Measurements from ENCODE around the gene CBX3.

DNA sequence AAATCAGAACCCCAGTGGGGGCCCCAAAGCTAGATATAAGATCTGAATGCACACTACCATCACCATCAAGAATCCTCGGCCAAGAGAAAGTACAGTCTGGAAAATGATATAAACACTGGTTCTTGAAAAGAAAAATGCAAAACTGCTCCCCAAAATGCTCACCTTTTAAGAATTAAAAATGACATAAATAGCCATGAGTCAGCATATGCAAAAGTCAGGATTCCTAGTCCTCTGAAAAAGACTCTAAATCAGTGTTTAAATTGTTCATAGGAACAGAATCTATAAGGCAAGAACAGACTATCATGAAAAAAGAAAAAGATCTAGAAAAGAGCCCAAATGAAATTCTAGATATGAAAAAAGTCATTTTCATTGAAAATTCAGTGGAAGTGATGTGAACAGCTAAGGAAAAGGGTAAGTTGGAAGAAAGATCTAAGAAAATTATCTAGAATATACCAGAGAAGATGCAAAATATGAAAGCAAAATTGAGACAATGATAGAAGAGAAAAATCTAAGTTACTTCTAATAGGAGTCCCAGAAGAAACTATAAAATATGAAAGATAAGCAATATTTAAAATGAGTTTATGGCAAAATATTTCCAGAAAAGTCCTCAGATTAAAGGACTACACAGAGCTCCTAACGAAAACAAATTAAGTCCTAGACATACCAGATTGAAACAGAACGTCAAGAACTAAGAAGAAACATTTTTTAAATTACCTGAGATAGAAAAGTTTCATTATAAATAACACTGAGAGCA, 19.9 kb upstream of the CBX3 start:
- TF ChIP-seq, protein P1, sequence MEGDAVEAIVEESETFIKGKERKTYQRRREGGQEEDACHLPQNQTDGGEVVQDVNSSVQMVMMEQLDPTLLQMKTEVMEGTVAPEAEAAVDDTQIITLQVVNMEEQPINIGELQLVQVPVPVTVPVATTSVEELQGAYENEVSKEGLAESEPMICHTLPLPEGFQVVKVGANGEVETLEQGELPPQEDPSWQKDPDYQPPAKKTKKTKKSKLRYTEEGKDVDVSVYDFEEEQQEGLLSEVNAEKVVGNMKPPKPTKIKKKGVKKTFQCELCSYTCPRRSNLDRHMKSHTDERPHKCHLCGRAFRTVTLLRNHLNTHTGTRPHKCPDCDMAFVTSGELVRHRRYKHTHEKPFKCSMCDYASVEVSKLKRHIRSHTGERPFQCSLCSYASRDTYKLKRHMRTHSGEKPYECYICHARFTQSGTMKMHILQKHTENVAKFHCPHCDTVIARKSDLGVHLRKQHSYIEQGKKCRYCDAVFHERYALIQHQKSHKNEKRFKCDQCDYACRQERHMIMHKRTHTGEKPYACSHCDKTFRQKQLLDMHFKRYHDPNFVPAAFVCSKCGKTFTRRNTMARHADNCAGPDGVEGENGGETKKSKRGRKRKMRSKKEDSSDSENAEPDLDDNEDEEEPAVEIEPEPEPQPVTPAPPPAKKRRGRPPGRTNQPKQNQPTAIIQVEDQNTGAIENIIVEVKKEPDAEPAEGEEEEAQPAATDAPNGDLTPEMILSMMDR (IDR thresholded peaks at IDR 0.05) = no peak
- TF ChIP-seq EZH2 (IDR thresholded peaks at IDR 0.05) (no peak), EZH2phosphoT487 (IDR thresholded peaks at IDR 0.05) (no peak)

Measured in neural progenitor cell (in vitro differentiated cells).